Transverse colon (tissue), 4 donors: ENCODE measurements around the gene ARMS2. TPM values are rescaled to one million over a fixed set of nuclear protein-coding genes. Genes with fewer than 3 reads are reported as not detected.

Experiments used
- DNase-seq: peaks from one replicate; pipeline ENCODE4 v3.0.0-alpha.2; 2019
- H3K27ac ChIP-seq, 4 donors: fragments of 200-600 bp; sonication (generic); 2 replicates each; pipeline ENCODE4 v1.5.1; 2016 to 2018; ENCODE audit warnings: inconsistent platforms in 4 of 4
- H3K27me3 ChIP-seq: fragments of 200-600 bp; sonication (generic); 2 replicates; pipeline ENCODE4 v1.5.1; 2017; ENCODE audit warnings: inconsistent platforms
- H3K36me3 ChIP-seq, 4 donors: fragments of 200-600 bp; sonication (generic); 2 replicates each; pipeline ENCODE4 v1.5.1; 2017 to 2019; ENCODE audit warnings: inconsistent platforms in 4 of 4
- H3K4me1 ChIP-seq, 4 donors: fragments of 200-600 bp; sonication (generic); 2 replicates each; pipeline ENCODE4 v1.5.1; 2017 to 2020; ENCODE audit warnings: inconsistent platforms in 4 of 4
- H3K4me3 ChIP-seq, 4 donors: fragments of 200-600 bp; sonication (generic); 1 replicate in 1 of 4; 2 replicates in 3 of 4; pipeline versions ENCODE4 v1.5.1 to v1.6.1; 2017 to 2019; ENCODE audit warnings: inconsistent platforms in 4 of 4
- H3K9me3 ChIP-seq, 2 donors: fragments of 200-600 bp; sonication (generic); 2 replicates each; pipeline ENCODE4 v1.5.1; 2017 to 2019; ENCODE audit warnings: inconsistent platforms in 2 of 2
- CTCF ChIP-seq, 5 experiments: fragments of 200-600 bp in 3 of 5; fragments of 450-650 bp in 2 of 5; sonication (generic) in 3 of 5; IDR thresholded peaks; 1 replicate in 2 of 5; 2 replicates in 3 of 5; pipeline ENCODE4 v1.5.1; 2016 to 2017; ENCODE audit warnings: antibody characterized with exemption in 5 of 5, inconsistent platforms in 3 of 5, mild to moderate bottlenecking in 2 of 5, moderate library complexity in 1 of 5
- EP300 ChIP-seq: sonication (generic); formaldehyde crosslinking; IDR thresholded peaks from one replicate; pipeline ENCODE4 v1.6.1; 2017; ENCODE audit warnings: antibody characterized with exemption, low read depth
- POLR2A ChIP-seq: fragments of 450-650 bp; IDR thresholded peaks from one replicate; pipeline ENCODE4 v1.6.1; 2016; ENCODE audit warnings: antibody characterized with exemption, mild to moderate bottlenecking, moderate library complexity
- POLR2AphosphoS5 ChIP-seq, 3 donors: sonication (generic); formaldehyde crosslinking; IDR thresholded peaks; one replicate each; pipeline ENCODE4 v1.6.1; 2016; ENCODE audit warnings: antibody characterized with exemption in 3 of 3
- WGBS, 2 donors: methylation state at CpG; one replicate each; pipeline ENCODE4 v1.1.5; 2018; ENCODE audit warnings: low coverage in 1 of 2; 5-methylcytosine and 5-hydroxymethylcytosine counted together
- in situ Hi-C, 4 donors: fragments of 200-750 bp; cut with MboI; loops; one replicate each; pipeline versions ENCODE4 v1.15.0 to v1.15.1; 2017; ENCODE audit warnings: low sequenced_read_pairs in 3 of 4, low pct_ligation_motif_present in 1 of 4, low pct_unique_long_range_greater_than_20kb in 1 of 4
- intact Hi-C: fragments of 100-400 bp; cut with DNase I; formaldehyde crosslinking; loops from one replicate; pipeline ENCODE4 v1.15.1; 2023; ENCODE audit warnings: low total_unique reads
- total RNA-seq, 4 donors: library from RNA; depleted of rRNA; stranded (reverse); fragments of >200 nt; gene quantifications; one replicate each; pipeline ENCODE4 v1.1.0, GENCODE V29; 2016

The ARMS2 gene
- total RNA-seq, 4 donors from 2014 or later: not detected

GRCh38 chr10:122493761-122494160 is 39.3 kb downstream of the ARMS2 start:
- Histone ChIP-seq H3K27ac (peak overlapping the region; percentile 50 to 69 (median 64)), H3K36me3 (no peaks in the 10 kb centered on the region), H3K27me3 (no peaks in the 10 kb centered on the region), H3K9me3 (no peaks in the 10 kb centered on the region), H3K4me3 (no peak overlapping the region), H3K4me1 (peaks cover 2 to 34% (median 18%) of the 10 kb centered on the region in 4 donors)
- DNase-seq: no peak
- no peak for TF ChIP-seq POLR2AphosphoS5 (IDR thresholded peaks at IDR 0.05)
- TF ChIP-seq EP300: no peak
- no peak for TF ChIP-seq POLR2A
- TF ChIP-seq CTCF (IDR thresholded peaks at IDR 0.05): no peak
- in situ Hi-C loops: no loop called here
- intact Hi-C loops: no loop called here
- 80 to 86% methylated on average over 4 of the region's 4 CpGs for WGBS, 2 donors

GRCh38 chr10:122494173-122494820 is 39.8 kb downstream of the ARMS2 start:
- Histone ChIP-seq H3K4me1 (peaks cover 7 to 40% (median 23%) of the 10 kb centered on the region in 4 donors), H3K27me3 (no peaks in the 10 kb centered on the region), H3K27ac (peak overlapping the region; percentile 33 to 65 (median 56)), H3K36me3 (no peaks in the 10 kb centered on the region), H3K4me3 (no peak overlapping the region), H3K9me3 (no peaks in the 10 kb centered on the region)
- in situ Hi-C loops (no loop called here), intact Hi-C loops (no loop called here)
- WGBS, 2 donors: 76% methylated on average over 20 of the region's 20 CpGs; no CpG with 5 or more reads in 1 of the 2 donors
- no peak for DNase-seq
- TF ChIP-seq POLR2A (no peak), CTCF (IDR thresholded peaks at IDR 0.05) (no peak), POLR2AphosphoS5 (IDR thresholded peaks at IDR 0.05) (no peak), EP300 (no peak)

- H3K4me1 ChIP-seq: peaks cover 13 to 44% (median 28%) of the 10 kb centered on the region in 4 donors
- H3K36me3 ChIP-seq: no peaks in the 10 kb centered on the region
- H3K4me3 ChIP-seq: no peak overlapping the region
- H3K27ac ChIP-seq: peak overlapping the region; percentile 18 to 62 (median 29)
- no peaks in the 10 kb centered on the region for H3K27me3 ChIP-seq
- 90 to 100% methylated on average over 1 to 14 of the region's 14 CpGs for WGBS, 2 donors
- DNase-seq: no peak
- intact Hi-C loops: no loop called here
- H3K9me3 ChIP-seq: no peaks in the 10 kb centered on the region
- in situ Hi-C loops: no loop called here
- no peak for TF ChIP-seq EP300
- no peak for TF ChIP-seq POLR2A
- TF ChIP-seq CTCF (IDR thresholded peaks at IDR 0.05): no peak
- no peak for TF ChIP-seq POLR2AphosphoS5 (IDR thresholded peaks at IDR 0.05)
Measured at GRCh38 chr10:122494833-122495232, 40.4 kb downstream of the ARMS2 start.

- H3K36me3 ChIP-seq: no peaks in the 10 kb centered on the region
- intact Hi-C loops (no loop called here), in situ Hi-C loops (no loop called here)
- H3K4me3 ChIP-seq: no peak overlapping the region
- TF ChIP-seq EP300: no peak
- TF ChIP-seq POLR2AphosphoS5 (IDR thresholded peaks at IDR 0.05): no peak
- no peak for TF ChIP-seq POLR2A
- TF ChIP-seq CTCF (IDR thresholded peaks at IDR 0.05): no peak
- WGBS, 2 donors: 39 to 51% methylated on average over 5 to 12 of the region's 12 CpGs
- no peaks in the 10 kb centered on the region for H3K9me3 ChIP-seq
- H3K4me1 ChIP-seq: peaks cover 19 to 48% (median 31%) of the 10 kb centered on the region in 4 donors
- no peak for DNase-seq
- peak overlapping the region; percentile 18 to 62 (median 29) for H3K27ac ChIP-seq
- no peaks in the 10 kb centered on the region for H3K27me3 ChIP-seq
Measured at GRCh38 chr10:122495406-122496340, 41.2 kb downstream of the ARMS2 start.
